Testis (tissue), 3 donors: ENCODE results near the gene GRID1. TPM values are rescaled to one million over a fixed set of nuclear protein-coding genes. Genes with fewer than 3 reads are reported as not detected.

ENCODE experiments used
- DNase-seq: peaks from one replicate; pipeline ENCODE4 v3.0.0-alpha.2; 2019
- H3K27ac ChIP-seq, 2 donors: fragments of 200-600 bp; sonication (generic); one replicate each; pipeline ENCODE4 v1.5.1; 2019
- H3K27me3 ChIP-seq: fragments of 200-600 bp; sonication (generic); one replicate; pipeline ENCODE4 v1.5.1; 2019
- H3K36me3 ChIP-seq: fragments of 200-600 bp; sonication (generic); one replicate; pipeline ENCODE4 v1.5.1; 2017; ENCODE audit warnings: low read depth; ENCODE audit errors: missing control alignments
- H3K4me1 ChIP-seq: fragments of 200-600 bp; sonication (generic); one replicate; pipeline ENCODE4 v1.5.1; 2019
- H3K4me3 ChIP-seq, 2 donors: fragments of 200-600 bp; sonication (generic); one replicate each; pipeline ENCODE4 v1.5.1; 2017 to 2019
- H3K9me3 ChIP-seq: fragments of 200-600 bp; sonication (generic); one replicate; pipeline ENCODE4 v1.5.1; 2017
- POLR2A ChIP-seq: fragments of 450-650 bp; IDR thresholded peaks from one replicate; pipeline ENCODE4 v1.6.1; 2017; ENCODE audit warnings: antibody characterized with exemption, mild to moderate bottlenecking, moderate library complexity
- WGBS, 2 donors: methylation state at CpG; one replicate each; pipeline ENCODE4 v1.1.5; 2018; 5-methylcytosine and 5-hydroxymethylcytosine counted together
- intact Hi-C: fragments of 100-400 bp; cut with DNase I; formaldehyde crosslinking; loops from one replicate; pipeline ENCODE4 v1.15.1; 2023; ENCODE audit warnings: low total_unique reads
- polyA plus RNA-seq: library from polyadenylated mRNA; stranded (reverse); fragments of 350-450 nt; fragmentation: Illumina TruSeq; extraction: RNeasy Lipid Tissue Mini Kit (QIAGEN cat#74804); gene quantifications from one replicate; pipeline ENCODE4 v1.2.3, GENCODE V29; 2014; ENCODE audit warnings: low read depth, low replicate concordance; ENCODE audit not compliant: insufficient read depth
- total RNA-seq, 2 donors: library from RNA; depleted of rRNA; stranded (reverse); fragments of >200 nt; gene quantifications; one replicate each; pipeline ENCODE4 v1.2.3, GENCODE V29; 2016
- TF ChIP-seq, protein P1 (sequence below), 3 experiments: fragments of 450-650 bp in 2 of 3; fragments of 200-600 bp in 1 of 3; sonication (generic) in 1 of 3; IDR thresholded peaks; one replicate each; pipeline ENCODE4 v1.5.1; 2016 to 2019; ENCODE audit warnings: antibody characterized with exemption in 3 of 3, mild to moderate bottlenecking in 2 of 3, moderate library complexity in 1 of 3

GRID1 gene
- total and polyA plus RNA-seq, 3 donors from 2014 or later, result 7.4 to 16.7 (median 8.1) TPM

DNA sequence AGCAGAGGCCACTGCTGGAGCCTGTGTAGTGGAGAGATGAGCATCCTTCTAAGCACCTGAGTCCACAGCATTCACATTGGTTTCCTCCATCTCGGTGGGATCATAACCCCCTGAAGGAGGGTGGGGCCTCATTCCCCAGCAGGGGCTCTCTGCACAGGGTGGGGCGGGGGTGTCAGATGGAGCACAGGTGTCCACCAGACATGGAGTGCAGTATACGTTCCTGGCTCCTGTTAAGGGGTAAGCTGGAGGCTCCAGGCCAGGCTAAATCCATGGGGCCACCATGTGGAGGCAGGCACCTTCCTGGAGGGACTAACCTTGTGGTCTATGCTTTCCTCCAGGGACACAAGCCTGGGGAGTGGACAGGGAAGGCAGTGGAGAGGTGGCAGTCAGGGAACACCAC is 252.6 kb downstream of the GRID1 start:
- H3K4me1 ChIP-seq, result no peaks in the 10 kb centered on the region
- WGBS, 2 donors, result 77 to 83% methylated on average over 2 to 3 of the region's 3 CpGs

DNA sequence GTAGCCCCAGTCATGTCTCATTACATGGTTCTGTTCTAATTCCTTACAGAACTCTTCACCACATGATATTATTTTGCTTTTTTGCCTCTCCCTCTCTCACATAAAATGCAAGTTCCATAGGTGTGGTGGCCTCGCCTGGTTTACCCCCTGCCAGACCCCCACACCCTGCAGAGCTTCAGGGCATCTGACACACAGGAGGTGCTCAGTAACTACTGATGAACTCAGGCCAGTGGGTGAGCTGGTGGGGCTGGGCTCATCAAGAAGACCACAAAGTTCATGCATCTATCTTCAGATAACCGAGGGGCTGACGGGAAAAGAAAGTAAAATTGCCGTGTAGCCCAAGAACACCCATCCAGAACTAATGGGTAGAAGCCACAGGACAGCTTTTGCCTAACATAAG is 253.1 kb downstream of the GRID1 start:
- Histone ChIP-seq H3K27ac (no peak overlapping the region), H3K4me1 (no peaks in the 10 kb centered on the region), H3K36me3 (no peaks in the 10 kb centered on the region), H3K4me3 (no peak overlapping the region), H3K27me3 (no peaks in the 10 kb centered on the region), H3K9me3 (no peaks in the 10 kb centered on the region)
- DNase-seq, result no peak
- intact Hi-C loops, result no loop called here
- TF ChIP-seq, protein P1, sequence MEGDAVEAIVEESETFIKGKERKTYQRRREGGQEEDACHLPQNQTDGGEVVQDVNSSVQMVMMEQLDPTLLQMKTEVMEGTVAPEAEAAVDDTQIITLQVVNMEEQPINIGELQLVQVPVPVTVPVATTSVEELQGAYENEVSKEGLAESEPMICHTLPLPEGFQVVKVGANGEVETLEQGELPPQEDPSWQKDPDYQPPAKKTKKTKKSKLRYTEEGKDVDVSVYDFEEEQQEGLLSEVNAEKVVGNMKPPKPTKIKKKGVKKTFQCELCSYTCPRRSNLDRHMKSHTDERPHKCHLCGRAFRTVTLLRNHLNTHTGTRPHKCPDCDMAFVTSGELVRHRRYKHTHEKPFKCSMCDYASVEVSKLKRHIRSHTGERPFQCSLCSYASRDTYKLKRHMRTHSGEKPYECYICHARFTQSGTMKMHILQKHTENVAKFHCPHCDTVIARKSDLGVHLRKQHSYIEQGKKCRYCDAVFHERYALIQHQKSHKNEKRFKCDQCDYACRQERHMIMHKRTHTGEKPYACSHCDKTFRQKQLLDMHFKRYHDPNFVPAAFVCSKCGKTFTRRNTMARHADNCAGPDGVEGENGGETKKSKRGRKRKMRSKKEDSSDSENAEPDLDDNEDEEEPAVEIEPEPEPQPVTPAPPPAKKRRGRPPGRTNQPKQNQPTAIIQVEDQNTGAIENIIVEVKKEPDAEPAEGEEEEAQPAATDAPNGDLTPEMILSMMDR (IDR thresholded peaks at IDR 0.05), result no peak
- TF ChIP-seq POLR2A, result no peak
- 81 to 93% methylated on average over 4 of the region's 4 CpGs for WGBS, 2 donors

More for the DNA sequence above, 252.6 kb downstream of the GRID1 start:
- H3K27ac ChIP-seq, result no peak overlapping the region
- no peak for TF ChIP-seq POLR2A
- TF ChIP-seq, protein P1 (IDR thresholded peaks at IDR 0.05), result no peak
- intact Hi-C loops, result no loop called here
- H3K4me3 ChIP-seq, result no peak overlapping the region
- no peaks in the 10 kb centered on the region for H3K36me3 ChIP-seq
- H3K27me3 ChIP-seq, result no peaks in the 10 kb centered on the region
- H3K9me3 ChIP-seq, result no peaks in the 10 kb centered on the region
- no peak for DNase-seq

DNA sequence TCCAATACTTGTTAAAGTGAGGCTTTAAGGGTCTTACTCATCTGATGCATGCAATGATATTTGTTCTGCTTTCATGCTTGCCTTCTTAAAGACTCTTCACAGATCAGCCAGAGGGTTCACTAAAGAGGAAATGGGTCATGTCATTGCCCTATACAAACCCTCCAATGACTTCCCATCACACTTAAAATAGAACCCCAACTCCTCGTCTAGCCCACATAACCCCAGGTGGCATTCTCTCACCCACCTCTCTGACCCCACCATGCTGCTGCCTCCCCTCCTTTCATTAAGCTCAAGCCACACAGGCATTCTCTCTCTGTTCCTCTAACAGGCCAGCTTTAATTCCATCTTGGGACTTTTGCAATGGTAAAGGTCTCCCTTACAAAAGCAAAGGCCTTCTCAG is 253.6 kb downstream of the GRID1 start:
- Histone ChIP-seq H3K4me1 (no peaks in the 10 kb centered on the region), H3K4me3 (no peak overlapping the region), H3K27ac (no peak overlapping the region), H3K36me3 (no peaks in the 10 kb centered on the region), H3K27me3 (no peaks in the 10 kb centered on the region), H3K9me3 (no peaks in the 10 kb centered on the region)
- TF ChIP-seq, protein P1 (IDR thresholded peaks at IDR 0.05), result no peak
- no peak for TF ChIP-seq POLR2A
- intact Hi-C loops, result no loop called here
- DNase-seq, result no peak
- WGBS, 2 donors, result 72 to 75% methylated on average over 1 of the region's 1 CpG

DNA sequence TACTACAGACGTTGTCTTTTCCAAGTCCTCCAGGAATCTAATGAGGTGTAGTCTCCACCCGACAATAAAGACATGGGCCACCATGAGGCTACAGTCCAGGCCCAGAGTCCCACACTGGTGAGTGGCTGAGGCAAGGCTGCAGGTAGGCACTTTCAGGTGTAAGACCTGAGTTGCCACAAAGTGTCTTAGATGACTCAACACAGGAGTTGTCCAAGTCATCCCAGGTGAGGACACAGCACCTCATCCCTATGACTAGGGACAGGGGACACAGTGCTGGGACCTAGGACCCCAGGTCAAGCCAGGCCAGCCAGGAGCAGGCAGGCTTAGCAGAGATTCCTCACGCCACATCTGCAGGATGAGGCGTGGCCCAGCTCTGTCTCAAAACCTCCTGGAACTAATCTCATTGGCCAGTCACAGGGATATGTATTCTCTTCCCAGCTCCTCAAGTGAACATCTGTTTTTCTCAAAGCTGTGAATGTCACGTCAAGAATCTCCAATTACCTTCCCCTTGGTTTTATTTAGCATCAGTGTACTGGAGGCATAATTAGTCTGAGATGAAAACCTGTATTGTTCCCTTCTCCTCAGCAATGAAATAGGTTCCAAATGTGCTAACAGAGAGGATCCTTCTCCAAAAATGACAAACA is 254.6 kb downstream of the GRID1 start:
- Histone ChIP-seq H3K36me3 (no peaks in the 10 kb centered on the region), H3K27ac (no peak overlapping the region), H3K27me3 (no peaks in the 10 kb centered on the region), H3K4me1 (no peaks in the 10 kb centered on the region), H3K9me3 (no peaks in the 10 kb centered on the region), H3K4me3 (no peak overlapping the region)
- intact Hi-C loops, result no loop called here
- TF ChIP-seq, protein P1 (IDR thresholded peaks at IDR 0.05), result no peak
- no peak for TF ChIP-seq POLR2A
- 66 to 67% methylated on average over 5 of the region's 5 CpGs for WGBS, 2 donors
- no peak for DNase-seq

DNA sequence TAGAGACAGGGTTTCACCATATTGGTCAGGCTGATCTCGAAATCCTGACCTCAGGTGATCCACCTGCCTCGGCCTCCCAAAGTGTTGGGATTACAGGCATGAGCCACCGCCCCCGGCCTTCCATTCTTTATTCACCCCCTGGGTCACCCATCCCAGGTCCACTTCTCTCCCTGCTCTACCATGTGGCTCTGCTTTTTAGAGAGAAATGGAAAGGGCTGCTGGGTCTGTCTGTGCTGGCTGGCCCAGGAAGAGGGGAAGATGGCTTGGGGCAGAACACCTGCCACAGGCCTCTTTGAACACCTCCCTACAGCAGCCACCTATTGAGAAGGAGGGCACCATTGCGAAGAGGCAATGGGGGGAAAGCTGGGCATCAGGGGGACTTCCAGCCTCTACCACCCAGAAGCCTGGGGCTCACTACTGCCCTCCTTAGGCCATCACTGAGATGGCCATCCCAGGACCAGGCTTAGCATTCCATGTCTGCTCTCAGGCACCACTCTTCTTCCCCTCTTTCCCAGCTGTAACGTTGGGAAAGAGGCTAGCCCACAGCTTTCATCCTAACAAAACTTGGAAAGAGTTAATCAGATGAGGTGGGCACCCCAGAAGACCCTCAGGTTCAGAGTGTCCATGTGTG is 256.3 kb downstream of the GRID1 start:
- intact Hi-C loops, result no loop called here
- TF ChIP-seq, protein P1 (IDR thresholded peaks at IDR 0.05), result no peak
- TF ChIP-seq POLR2A, result no peak

More for the DNA sequence above, 256.3 kb downstream of the GRID1 start:
- H3K9me3 ChIP-seq, result no peaks in the 10 kb centered on the region
- no peaks in the 10 kb centered on the region for H3K4me1 ChIP-seq
- no peaks in the 10 kb centered on the region for H3K36me3 ChIP-seq
- H3K4me3 ChIP-seq, result no peak overlapping the region
- no peak overlapping the region for H3K27ac ChIP-seq
- 86 to 87% methylated on average over 6 of the region's 6 CpGs for WGBS, 2 donors
- H3K27me3 ChIP-seq, result no peaks in the 10 kb centered on the region
- no peak for DNase-seq
